Gastrocnemius medialis (tissue), 4 donors: ENCODE data around the gene PLCXD3.

ENCODE experiments used
- POLR2A ChIP-seq, 2 donors: fragments of 450-650 bp; IDR thresholded peaks; one replicate each; pipeline ENCODE4 v1.6.1; 2017; ENCODE audit warnings: antibody characterized with exemption in 2 of 2, mild to moderate bottlenecking in 2 of 2, moderate library complexity in 2 of 2
- TF ChIP-seq, protein P1 (sequence below), 5 experiments: fragments of 450-650 bp in 3 of 5; fragments of 200-600 bp in 2 of 5; sonication (generic) in 2 of 5; IDR thresholded peaks in 4 of 5; conservative IDR thresholded peaks in 1 of 5; 1 replicate in 4 of 5; 2 replicates in 1 of 5; pipeline ENCODE4 v1.5.1; 2016 to 2019; ENCODE audit warnings: antibody characterized with exemption in 5 of 5, mild to moderate bottlenecking in 3 of 5, moderate library complexity in 3 of 5

- TF ChIP-seq, protein P1, sequence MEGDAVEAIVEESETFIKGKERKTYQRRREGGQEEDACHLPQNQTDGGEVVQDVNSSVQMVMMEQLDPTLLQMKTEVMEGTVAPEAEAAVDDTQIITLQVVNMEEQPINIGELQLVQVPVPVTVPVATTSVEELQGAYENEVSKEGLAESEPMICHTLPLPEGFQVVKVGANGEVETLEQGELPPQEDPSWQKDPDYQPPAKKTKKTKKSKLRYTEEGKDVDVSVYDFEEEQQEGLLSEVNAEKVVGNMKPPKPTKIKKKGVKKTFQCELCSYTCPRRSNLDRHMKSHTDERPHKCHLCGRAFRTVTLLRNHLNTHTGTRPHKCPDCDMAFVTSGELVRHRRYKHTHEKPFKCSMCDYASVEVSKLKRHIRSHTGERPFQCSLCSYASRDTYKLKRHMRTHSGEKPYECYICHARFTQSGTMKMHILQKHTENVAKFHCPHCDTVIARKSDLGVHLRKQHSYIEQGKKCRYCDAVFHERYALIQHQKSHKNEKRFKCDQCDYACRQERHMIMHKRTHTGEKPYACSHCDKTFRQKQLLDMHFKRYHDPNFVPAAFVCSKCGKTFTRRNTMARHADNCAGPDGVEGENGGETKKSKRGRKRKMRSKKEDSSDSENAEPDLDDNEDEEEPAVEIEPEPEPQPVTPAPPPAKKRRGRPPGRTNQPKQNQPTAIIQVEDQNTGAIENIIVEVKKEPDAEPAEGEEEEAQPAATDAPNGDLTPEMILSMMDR (IDR thresholded peaks at IDR 0.05 in 4 of 5, conservative IDR thresholded peaks at IDR 0.05 in 1 of 5): no peak
- no peak for TF ChIP-seq POLR2A (IDR thresholded peaks at IDR 0.05)
Observed at GRCh38 chr5:41305056-41305455, 205.3 kb downstream of the PLCXD3 start.
